Thymus (tissue), 11 donors: ENCODE data around the gene TAS1R2. TPM values are rescaled to one million over a fixed set of nuclear protein-coding genes. Genes with fewer than 3 reads are reported as not detected.

ENCODE experiments used
- DNase-seq, 9 donors: peaks; one replicate each; pipeline ENCODE4 v3.0.0-alpha.2; 2013; ENCODE audit warnings: low spot score in 9 of 9, low read depth in 6 of 9, missing footprints in 1 of 9
- H3K27ac ChIP-seq, 2 donors: one replicate each; pipeline ENCODE4 v1.5.1; 2013; ENCODE audit warnings: control low read depth in 1 of 2, low read depth in 1 of 2, low read length in 1 of 2, mild to moderate bottlenecking in 1 of 2, moderate library complexity in 1 of 2
- H3K27me3 ChIP-seq, 2 donors: one replicate each; pipeline ENCODE4 v1.5.1; 2013; ENCODE audit warnings: low read length in 1 of 2; ENCODE audit not compliant: control insufficient read depth in 2 of 2, insufficient read depth in 1 of 2
- H3K36me3 ChIP-seq, 2 donors: one replicate each; pipeline ENCODE4 v1.5.1; 2013; ENCODE audit warnings: low read length in 1 of 2, mild to moderate bottlenecking in 1 of 2, moderate library complexity in 1 of 2; ENCODE audit not compliant: control insufficient read depth in 2 of 2, insufficient read depth in 2 of 2
- H3K4me1 ChIP-seq, 2 donors: one replicate each; pipeline ENCODE4 v1.5.1; 2013; ENCODE audit warnings: low read length in 2 of 2; ENCODE audit not compliant: control insufficient read depth in 2 of 2, insufficient read depth in 2 of 2
- H3K4me3 ChIP-seq, 2 donors: one replicate each; pipeline ENCODE4 v1.5.1; 2013; ENCODE audit warnings: low read length in 2 of 2, control low read depth in 1 of 2, mild to moderate bottlenecking in 1 of 2
- H3K9me3 ChIP-seq, 2 donors: one replicate each; pipeline ENCODE4 v1.5.1; 2013; ENCODE audit warnings: low read length in 1 of 2, mild to moderate bottlenecking in 1 of 2; ENCODE audit not compliant: control insufficient read depth in 2 of 2, insufficient read depth in 1 of 2
- WGBS: extraction: QIAGEN DNeasy Blood & Tissue Kit; methylation state at CpG from one replicate; pipeline ENCODE4 v1.1.7; 2013; 5-methylcytosine and 5-hydroxymethylcytosine counted together
- polyA plus RNA-seq: library from polyadenylated mRNA; stranded (reverse); fragments of 200-250 nt; gene quantifications from one replicate; pipeline ENCODE4 v1.2.3, GENCODE V29; 2013
- total RNA-seq: library from RNA; stranded (reverse); fragments of 120-200 nt; gene quantifications from one replicate; pipeline ENCODE4 v1.2.4, GENCODE V29; 2013
- donor health status: healthy.

Gene TAS1R2
- total and polyA plus RNA-seq, 2 donors: 0.02 TPM; not detected in 1

- Histone ChIP-seq H3K27me3 (peaks cover 5 to 27% of the 10 kb centered on the region in 2 donors), H3K4me3 (no peak overlapping the region), H3K27ac (no peak overlapping the region), H3K36me3 (no peaks in the 10 kb centered on the region), H3K4me1 (no peaks in the 10 kb centered on the region), H3K9me3 (no peaks in the 10 kb centered on the region)
- WGBS: 92% methylated on average over 7 of the region's 7 CpGs
- DNase-seq: no peak
Observed at GRCh38 chr1:18812453-18812939, 47.0 kb downstream of the TAS1R2 start.

- Histone ChIP-seq H3K4me3 (no peak overlapping the region), H3K36me3 (no peaks in the 10 kb centered on the region), H3K4me1 (no peaks in the 10 kb centered on the region), H3K27me3 (peaks cover 5 to 25% of the 10 kb centered on the region in 2 donors), H3K27ac (no peak overlapping the region), H3K9me3 (no peaks in the 10 kb centered on the region)
- 76% methylated on average over 7 of the region's 7 CpGs for WGBS
- no peak for DNase-seq
Observed at GRCh38 chr1:18811733-18812452, 47.6 kb downstream of the TAS1R2 start.

GRCh38 chr1:18809953-18810899 is 49.2 kb downstream of the TAS1R2 start:
- 63% methylated on average over 16 of the region's 16 CpGs for WGBS
- Histone ChIP-seq H3K9me3 (no peaks in the 10 kb centered on the region), H3K27me3 (peaks cover 3 to 27% of the 10 kb centered on the region in 2 donors), H3K4me3 (no peak overlapping the region), H3K27ac (no peak overlapping the region), H3K4me1 (no peaks in the 10 kb centered on the region), H3K36me3 (no peaks in the 10 kb centered on the region)
- no peak for DNase-seq

- peaks cover 3 to 33% of the 10 kb centered on the region in 2 donors for H3K27me3 ChIP-seq
Observed at GRCh38 chr1:18808550-18808949, 50.9 kb downstream of the TAS1R2 start.

DNA sequence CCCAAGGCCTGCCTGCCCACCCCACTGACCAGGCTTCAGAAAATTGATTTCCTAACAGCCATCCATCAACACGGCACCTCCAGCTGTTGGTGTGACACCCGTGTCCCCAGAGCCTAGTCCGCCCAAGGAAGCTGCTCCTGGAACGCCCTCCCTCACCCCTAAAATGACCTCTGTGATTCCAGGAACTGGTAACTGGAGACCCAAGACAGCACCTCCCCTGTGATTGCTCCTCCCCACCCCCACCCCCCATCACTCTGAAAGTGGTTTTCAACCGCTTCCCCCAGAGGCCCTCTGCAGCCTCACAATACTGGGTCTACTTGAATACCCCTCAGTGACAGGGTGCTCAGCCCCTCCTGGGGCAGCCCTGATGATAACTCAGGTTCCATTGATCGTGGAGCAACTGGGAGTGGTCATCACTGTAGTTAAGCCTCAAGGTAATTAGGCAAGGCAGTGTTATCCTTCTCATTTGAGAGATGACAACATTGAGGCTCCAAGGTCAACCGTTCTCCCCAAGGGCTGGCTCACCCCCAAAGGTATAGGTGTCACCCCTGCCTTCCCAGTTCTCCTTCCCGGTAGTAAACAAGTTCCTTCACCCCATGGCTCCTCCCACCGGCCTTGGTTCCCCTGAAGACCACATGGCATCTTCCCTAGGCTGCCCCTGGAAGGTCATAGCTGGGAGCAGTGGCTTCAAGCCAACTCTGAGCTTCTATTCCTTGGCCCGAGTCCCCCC is 52.0 kb downstream of the TAS1R2 start:
- H3K27me3 ChIP-seq: peaks cover 0 to 34% of the 10 kb centered on the region in 2 donors
- no peaks in the 10 kb centered on the region for H3K9me3 ChIP-seq
- DNase-seq: no peak
- no peak overlapping the region for H3K4me3 ChIP-seq
- H3K36me3 ChIP-seq: no peaks in the 10 kb centered on the region
- no peaks in the 10 kb centered on the region for H3K4me1 ChIP-seq
- H3K27ac ChIP-seq: no peak overlapping the region
- WGBS: 69% methylated on average over 10 of the region's 10 CpGs

More at GRCh38 chr1:18808550-18808949, 50.9 kb downstream of the TAS1R2 start:
- no peak for DNase-seq
- Histone ChIP-seq H3K27ac (no peak overlapping the region), H3K4me1 (no peaks in the 10 kb centered on the region), H3K36me3 (no peaks in the 10 kb centered on the region), H3K9me3 (no peaks in the 10 kb centered on the region), H3K4me3 (no peak overlapping the region)
- 71% methylated on average over 8 of the region's 8 CpGs for WGBS

DNA sequence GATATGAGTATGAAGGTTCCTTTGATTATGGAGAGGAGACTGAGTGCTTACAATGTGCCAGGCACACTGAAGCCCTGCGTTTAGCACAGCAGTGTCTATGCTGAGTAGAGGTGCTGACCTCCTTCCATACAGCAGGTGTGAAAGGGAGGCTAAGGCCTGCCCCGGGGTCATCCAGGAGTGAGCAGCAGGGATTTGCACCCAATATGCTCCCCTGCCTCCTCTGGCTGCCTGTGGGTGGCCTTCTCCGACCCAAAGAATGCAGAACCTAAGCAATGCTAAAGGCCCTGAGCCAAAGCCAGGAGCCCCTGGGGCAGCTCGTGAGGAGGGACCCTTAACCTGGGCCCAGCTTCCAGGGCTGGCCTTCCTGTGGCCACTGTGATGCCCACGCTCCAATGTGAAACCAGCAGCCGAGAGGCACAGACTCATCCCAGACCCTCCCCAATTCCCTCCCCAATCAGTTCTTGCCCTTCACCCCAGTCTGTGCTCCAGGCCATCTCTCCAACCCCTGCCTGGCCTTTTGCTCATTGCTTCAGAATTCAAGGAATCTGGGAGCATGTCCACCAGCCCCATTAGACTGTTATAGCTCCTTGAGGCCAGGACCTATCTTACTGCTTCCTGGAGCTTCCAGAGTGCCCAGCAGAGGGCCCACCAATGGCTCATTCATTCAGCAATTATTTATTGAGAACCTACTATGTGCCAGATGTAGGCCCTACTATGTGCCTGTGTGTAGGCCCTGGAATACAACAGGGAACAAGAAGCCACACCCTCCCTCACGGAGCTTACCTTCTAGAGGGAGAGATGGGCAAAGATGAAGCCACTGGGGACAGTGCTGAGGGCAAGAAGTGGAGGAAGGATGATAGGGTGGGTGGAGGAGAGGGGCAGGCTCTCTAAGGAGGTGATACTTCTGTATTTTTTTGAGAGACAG is 53.3 kb downstream of the TAS1R2 start:
- H3K9me3 ChIP-seq: no peaks in the 10 kb centered on the region
- H3K27ac ChIP-seq: no peak overlapping the region
- WGBS: 79% methylated on average over 7 of the region's 7 CpGs
- DNase-seq: no peak
- H3K4me3 ChIP-seq: no peak overlapping the region
- peaks cover 0 to 30% of the 10 kb centered on the region in 2 donors for H3K27me3 ChIP-seq
- no peaks in the 10 kb centered on the region for H3K4me1 ChIP-seq
- H3K36me3 ChIP-seq: no peaks in the 10 kb centered on the region

GRCh38 chr1:18805150-18805879 is 54.1 kb downstream of the TAS1R2 start:
- 46% methylated on average over 15 of the region's 15 CpGs for WGBS
- Histone ChIP-seq H3K4me1 (no peaks in the 10 kb centered on the region), H3K4me3 (no peak overlapping the region), H3K27ac (no peak overlapping the region), H3K36me3 (no peaks in the 10 kb centered on the region), H3K9me3 (no peaks in the 10 kb centered on the region), H3K27me3 (peaks cover 0 to 28% of the 10 kb centered on the region in 2 donors)
- DNase-seq: no peak

GRCh38 chr1:18803851-18804250 is 55.6 kb downstream of the TAS1R2 start:
- Histone ChIP-seq H3K27me3 (peaks cover 0 to 25% of the 10 kb centered on the region in 2 donors), H3K27ac (no peak overlapping the region), H3K9me3 (no peaks in the 10 kb centered on the region), H3K4me3 (no peak overlapping the region), H3K4me1 (no peaks in the 10 kb centered on the region), H3K36me3 (no peaks in the 10 kb centered on the region)
- DNase-seq: no peak
- WGBS: 71% methylated on average over 10 of the region's 10 CpGs
